SJCRH30 (cell line): ENCODE data around the gene PEX14. TPM values are rescaled to one million over a fixed set of nuclear protein-coding genes. Genes with fewer than 3 reads are reported as not detected.
"Not testable (repeated sequence)": the region's sequence is repeated elsewhere in the genome, so short reads cannot be mapped to it uniquely, and the experiment has no call there.

Source experiments
- DNase-seq, 2 experiments: peaks; one replicate each; pipeline ENCODE4 v3.0.0-alpha.2; 2015 to 2020
- H3K27ac ChIP-seq: fragments of 250-450 bp; sonication (Bioruptor Pico); 2 replicates; pipeline ENCODE4 v1.5.1; 2020; ENCODE audit warnings: mild to moderate bottlenecking, moderate library complexity
- H3K27me3 ChIP-seq: fragments of 250-450 bp; sonication (Bioruptor Pico); 2 replicates; pipeline ENCODE4 v1.5.1; 2020; ENCODE audit warnings: mild to moderate bottlenecking, moderate library complexity
- H3K36me3 ChIP-seq: fragments of 250-450 bp; sonication (Bioruptor Pico); 2 replicates; pipeline ENCODE4 v1.5.1; 2020; ENCODE audit warnings: mild to moderate bottlenecking, moderate library complexity
- H3K4me1 ChIP-seq: fragments of 250-450 bp; sonication (Bioruptor Pico); 2 replicates; pipeline ENCODE4 v1.5.1; 2020; ENCODE audit warnings: mild to moderate bottlenecking, moderate library complexity
- H3K4me3 ChIP-seq: fragments of 250-450 bp; sonication (Bioruptor Pico); 2 replicates; pipeline ENCODE4 v1.5.1; 2020; ENCODE audit warnings: mild to moderate bottlenecking, moderate library complexity
- H3K9me3 ChIP-seq: fragments of 250-450 bp; sonication (Bioruptor Pico); replicated peaks from 2 replicates; pipeline ENCODE4 v1.5.1; 2020; ENCODE audit warnings: mild to moderate bottlenecking, moderate library complexity
- total RNA-seq: library from RNA; depleted of rRNA; stranded (reverse); fragments of >200 nt; shearing (Covaris generic); gene quantifications from 2 replicates; pipeline ENCODE4 v1.2.3, GENCODE V29; 2014; rRNA removed

PEX14 gene, protein sequence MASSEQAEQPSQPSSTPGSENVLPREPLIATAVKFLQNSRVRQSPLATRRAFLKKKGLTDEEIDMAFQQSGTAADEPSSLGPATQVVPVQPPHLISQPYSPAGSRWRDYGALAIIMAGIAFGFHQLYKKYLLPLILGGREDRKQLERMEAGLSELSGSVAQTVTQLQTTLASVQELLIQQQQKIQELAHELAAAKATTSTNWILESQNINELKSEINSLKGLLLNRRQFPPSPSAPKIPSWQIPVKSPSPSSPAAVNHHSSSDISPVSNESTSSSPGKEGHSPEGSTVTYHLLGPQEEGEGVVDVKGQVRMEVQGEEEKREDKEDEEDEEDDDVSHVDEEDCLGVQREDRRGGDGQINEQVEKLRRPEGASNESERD
- total RNA-seq = 14.6 and 16.3 TPM in 2 replicates

DNA sequence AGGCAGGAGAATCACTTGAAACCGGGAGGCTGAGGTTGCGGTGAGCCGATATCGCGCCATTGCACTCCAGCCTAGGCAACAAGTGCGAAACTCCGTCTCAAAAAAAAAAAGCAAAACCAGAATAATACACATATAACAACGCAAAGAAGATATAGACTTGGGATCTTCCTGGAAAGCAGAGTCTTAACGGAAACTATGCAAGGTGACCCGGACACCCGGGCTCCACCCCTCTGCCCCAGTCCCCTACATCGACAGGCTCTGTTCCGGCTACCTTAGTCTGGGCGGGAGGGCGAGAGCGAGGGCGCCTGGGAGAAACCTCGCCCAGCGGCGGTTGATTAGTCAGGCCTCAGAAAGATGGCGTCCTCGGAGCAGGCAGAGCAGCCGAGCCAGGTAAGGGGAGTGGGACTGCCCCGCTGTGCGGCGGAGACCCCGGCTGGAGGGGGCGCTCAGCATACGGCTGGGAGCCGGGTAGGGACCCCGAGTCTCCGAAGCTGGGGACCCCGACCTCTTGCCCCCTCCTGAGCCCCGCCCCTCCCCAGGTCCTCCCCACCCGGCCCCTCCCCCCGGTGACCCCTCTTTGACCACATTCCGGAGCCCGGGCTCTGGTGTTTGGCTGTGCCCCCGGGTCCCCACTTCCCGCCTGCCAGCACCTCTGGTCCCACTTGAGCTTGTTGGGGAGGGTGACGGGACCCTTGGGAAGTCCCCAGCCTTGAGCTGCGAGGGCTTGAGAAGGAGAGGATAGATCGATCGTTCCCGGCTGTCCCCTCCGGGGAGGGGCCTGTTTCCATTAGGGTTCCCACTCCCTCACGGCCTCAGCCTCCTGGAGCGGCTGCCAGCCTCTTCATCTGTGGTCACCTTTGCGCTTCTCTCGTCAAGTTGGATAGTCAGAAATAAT, at the start of gene PEX14:
Gene PEX14, plus strand, starts transcription at position 338 of the 895 bp plus-strand sequence. Its CDS starts 17 bp downstream, at position 355.
- Histone ChIP-seq H3K27me3 (no peaks in the 10 kb centered on the region), H3K27ac (peak within 1 kb of the TSS; percentile 53), H3K9me3 (no peaks in the 10 kb centered on the region), H3K36me3 (no peaks in the 10 kb centered on the region; the same call in 1 of the 2 replicates), H3K4me3 (peak within 1 kb of the TSS; percentile 81), H3K4me1 (peaks cover 8% of the 10 kb centered on the region; the same call in 1 of the 2 replicates)
- DNase-seq = peak; percentile 93 to 94

- H3K4me3 ChIP-seq, H3K9me3 ChIP-seq, DNase-seq, H3K4me1 ChIP-seq, H3K36me3 ChIP-seq, H3K27me3 ChIP-seq: not testable (repeated sequence)
- peak overlapping the region; percentile 37; the same call in 1 of the 2 replicates for H3K27ac ChIP-seq
Measured at GRCh38 chr1:10425826-10426534, 48.8 kb upstream of the PEX14 start.

DNA sequence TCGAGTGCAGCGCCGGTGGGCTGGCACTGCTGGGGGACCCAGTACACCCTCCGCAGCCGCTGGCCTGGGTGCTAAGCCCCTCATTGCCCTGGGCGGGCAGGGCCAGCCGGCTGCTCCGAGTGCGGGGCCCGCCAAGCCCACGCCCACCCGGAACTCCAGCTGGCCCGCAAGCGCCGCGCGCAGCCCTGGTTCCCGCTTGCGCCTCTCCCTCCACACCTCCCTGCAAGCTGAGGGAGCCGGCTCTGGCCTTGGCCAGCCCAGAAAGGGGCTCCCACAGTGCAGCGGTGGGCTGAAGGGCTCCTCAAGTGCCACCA, 48.3 kb upstream of the PEX14 start:
- DNase-seq, H3K27me3 ChIP-seq, H3K36me3 ChIP-seq, H3K27ac ChIP-seq, H3K4me3 ChIP-seq, H3K4me1 ChIP-seq, H3K9me3 ChIP-seq: not testable (repeated sequence)

- Histone ChIP-seq H3K27ac (no peak overlapping the region), H3K9me3 (no peaks in the 10 kb centered on the region), H3K4me1 (peaks cover 15% of the 10 kb centered on the region), H3K27me3 (no peaks in the 10 kb centered on the region), H3K36me3 (no peaks in the 10 kb centered on the region), H3K4me3 (no peak overlapping the region)
- no peak for DNase-seq
Measured at GRCh38 chr1:10428984-10429383, 45.8 kb upstream of the PEX14 start.

- H3K27ac ChIP-seq = no peak overlapping the region
- H3K4me3 ChIP-seq = peak overlapping the region; percentile 77
- peaks cover 15% of the 10 kb centered on the region for H3K4me1 ChIP-seq
- no peak for DNase-seq
- no peaks in the 10 kb centered on the region for H3K9me3 ChIP-seq
- H3K36me3 ChIP-seq = no peaks in the 10 kb centered on the region
- no peaks in the 10 kb centered on the region for H3K27me3 ChIP-seq
Measured at GRCh38 chr1:10429868-10430215, 44.9 kb upstream of the PEX14 start.

DNA sequence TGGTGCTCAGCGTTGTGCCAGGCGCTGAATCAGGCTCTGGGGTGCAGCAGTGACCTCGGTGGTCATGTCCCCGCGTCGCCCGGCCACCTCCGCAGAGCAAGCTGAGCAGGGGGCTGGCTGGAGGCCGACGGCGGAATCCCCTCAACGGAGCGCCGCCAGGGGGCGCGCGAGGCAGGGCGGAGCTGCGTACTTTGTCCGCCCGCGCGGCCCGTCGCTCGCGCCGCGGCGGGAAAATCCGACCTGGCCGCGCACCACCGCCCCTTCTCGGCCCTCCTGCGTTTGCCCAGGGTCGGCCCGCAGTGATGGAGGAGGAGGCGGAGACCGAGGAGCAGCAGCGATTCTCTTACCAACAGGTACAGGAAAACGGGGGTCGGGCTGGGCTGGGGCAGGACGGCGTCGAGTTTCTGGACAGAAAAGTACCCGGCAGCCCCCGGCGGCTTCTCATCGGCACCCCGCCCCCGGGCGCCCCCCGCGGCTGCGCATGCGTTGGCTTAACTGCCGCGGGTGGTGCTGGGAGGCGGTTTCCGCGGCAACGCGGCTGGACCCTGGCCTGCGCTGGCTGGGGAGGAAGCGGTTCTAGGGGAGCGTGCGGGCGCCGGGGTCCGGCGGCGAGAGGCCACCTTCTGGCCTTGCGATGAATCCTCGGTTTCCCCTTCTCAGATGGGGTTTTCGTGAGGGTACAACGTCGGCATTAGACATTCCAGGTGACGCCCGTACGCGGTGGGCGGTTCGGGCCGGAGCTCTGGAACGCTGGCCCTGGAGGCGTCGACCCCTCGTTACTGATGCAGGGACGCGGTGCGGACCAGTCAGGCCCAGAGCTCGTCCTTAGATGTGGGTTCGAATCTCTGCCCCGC, 44.3 kb upstream of the PEX14 start, which contains the start of gene CENPS:
Gene CENPS, plus strand, starts transcription at position 218 of the 854 bp plus-strand sequence. Its CDS starts 85 bp downstream, at position 303.
- Histone ChIP-seq H3K9me3 (no peaks in the 10 kb centered on the region), H3K4me3 (peak within 1 kb of the TSS; percentile 77), H3K27ac (peak within 1 kb of the TSS; percentile 80), H3K27me3 (no peaks in the 10 kb centered on the region), H3K36me3 (no peaks in the 10 kb centered on the region), H3K4me1 (peaks cover 14% of the 10 kb centered on the region)
- DNase-seq = peak; percentile 86 to 91

GRCh38 chr1:10431070-10431730, 43.5 kb upstream of the PEX14 start:
- H3K36me3 ChIP-seq = no peaks in the 10 kb centered on the region
- H3K9me3 ChIP-seq = no peaks in the 10 kb centered on the region
- peak overlapping the region; percentile 80 for H3K27ac ChIP-seq
- DNase-seq = no peak
- H3K27me3 ChIP-seq = no peaks in the 10 kb centered on the region
- peaks cover 11% of the 10 kb centered on the region; the same call in 1 of the 2 replicates for H3K4me1 ChIP-seq
- H3K4me3 ChIP-seq = peak overlapping the region; percentile 77

DNA sequence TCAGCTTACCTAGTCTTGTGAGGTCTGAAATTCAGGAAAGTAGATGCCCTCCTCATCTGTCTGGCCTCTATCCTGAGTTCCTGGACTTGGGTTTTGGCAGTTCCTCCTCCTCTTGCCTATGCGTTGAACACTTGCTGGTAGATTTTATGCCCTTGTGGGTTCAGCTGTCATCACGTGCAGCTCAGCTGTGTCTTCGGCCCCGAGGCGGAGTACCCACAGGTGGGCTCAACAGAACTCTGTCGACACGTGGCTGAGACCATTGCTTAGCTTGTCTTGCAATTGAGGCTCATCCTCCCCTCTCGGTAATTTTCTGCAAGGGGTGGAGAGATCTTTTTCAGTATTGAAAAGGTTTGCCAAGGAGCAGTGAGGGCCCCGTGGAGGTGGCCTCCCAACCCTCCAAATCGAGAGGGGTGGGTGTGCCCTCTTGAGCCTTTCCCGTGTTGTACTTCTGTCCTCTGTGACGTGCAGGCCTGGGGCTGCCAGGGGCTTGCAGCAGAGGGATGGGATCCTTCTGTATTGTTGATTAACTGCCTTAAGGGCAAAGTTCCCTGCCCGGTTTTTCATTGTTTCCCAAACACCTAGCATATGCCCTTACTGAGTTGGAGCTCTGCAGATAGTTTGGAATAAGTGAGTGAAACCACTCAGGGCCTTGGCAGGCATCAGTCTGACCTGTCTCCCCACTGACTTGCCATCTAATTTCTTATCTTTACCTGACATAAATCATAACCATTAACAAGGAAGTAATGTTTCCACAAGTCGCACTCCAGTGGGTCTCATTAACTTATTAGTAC, 41.6 kb upstream of the PEX14 start:
- peak; percentile 55 to 67 for DNase-seq
- Histone ChIP-seq H3K27ac (no peak overlapping the region), H3K27me3 (no peaks in the 10 kb centered on the region)

GRCh38 chr1:10433790-10434189, 41.0 kb upstream of the PEX14 start:
- H3K4me3 ChIP-seq = no peak overlapping the region
- no peak overlapping the region for H3K27ac ChIP-seq
- H3K27me3 ChIP-seq = no peaks in the 10 kb centered on the region
- H3K9me3 ChIP-seq = no peaks in the 10 kb centered on the region
- H3K36me3 ChIP-seq = no peaks in the 10 kb centered on the region
- no peak for DNase-seq
- peaks cover 11% of the 10 kb centered on the region; the same call in 1 of the 2 replicates for H3K4me1 ChIP-seq

More for the DNA sequence above, 41.6 kb upstream of the PEX14 start:
- Histone ChIP-seq H3K4me3 (no peak overlapping the region), H3K9me3 (no peaks in the 10 kb centered on the region), H3K36me3 (no peaks in the 10 kb centered on the region), H3K4me1 (peaks cover 11% of the 10 kb centered on the region; the same call in 1 of the 2 replicates)

DNA sequence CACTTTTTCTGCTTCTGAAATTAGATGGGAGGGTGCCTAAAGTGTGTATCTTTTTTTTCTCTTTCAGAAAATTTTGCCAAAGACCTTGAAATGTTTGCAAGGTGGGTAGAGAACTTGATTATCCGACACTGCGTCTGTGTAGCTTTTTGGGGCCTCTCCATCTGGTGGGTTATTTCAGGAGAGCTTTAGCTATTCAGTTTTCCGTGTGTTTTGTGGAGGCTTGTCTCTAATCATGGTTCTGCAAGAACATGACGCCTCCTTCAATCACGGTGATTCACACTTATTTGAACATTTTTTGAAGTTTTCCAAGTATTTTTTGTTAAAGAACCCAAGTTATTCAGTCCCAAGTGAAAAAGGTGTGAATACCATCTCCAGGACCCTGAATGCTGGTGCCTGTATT, 40.2 kb upstream of the PEX14 start:
- Histone ChIP-seq H3K27ac (no peak overlapping the region), H3K36me3 (no peaks in the 10 kb centered on the region), H3K4me1 (peaks cover 11% of the 10 kb centered on the region; the same call in 1 of the 2 replicates), H3K4me3 (no peak overlapping the region), H3K27me3 (no peaks in the 10 kb centered on the region), H3K9me3 (no peaks in the 10 kb centered on the region)
- DNase-seq = no peak

DNA sequence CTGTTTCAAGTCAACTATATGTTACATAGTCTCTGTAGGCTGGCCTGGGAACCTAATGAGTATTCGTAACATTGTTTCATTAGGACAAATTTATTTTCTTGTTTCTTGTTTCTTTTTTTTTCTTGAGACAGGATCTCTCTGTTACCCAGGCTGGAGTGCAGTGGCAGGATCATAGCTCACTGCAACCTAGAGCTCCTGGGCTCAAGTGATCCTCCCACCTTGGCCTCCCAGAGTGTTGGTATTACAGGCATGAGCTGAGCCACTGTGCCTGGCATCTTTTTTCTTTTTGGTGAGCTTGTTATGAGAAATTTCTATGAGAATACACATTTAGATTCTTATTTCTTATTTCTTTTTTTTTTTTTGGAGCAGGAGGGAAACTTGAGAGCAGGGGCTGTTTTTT, 37.7 kb upstream of the PEX14 start:
- no peaks in the 10 kb centered on the region for H3K9me3 ChIP-seq
- no peak overlapping the region for H3K27ac ChIP-seq

GRCh38 chr1:10438677-10439163, 36.0 kb upstream of the PEX14 start:
- Histone ChIP-seq H3K27me3 (no peaks in the 10 kb centered on the region), H3K4me1 (no peaks in the 10 kb centered on the region), H3K9me3 (no peaks in the 10 kb centered on the region), H3K27ac (no peak overlapping the region), H3K4me3 (no peak overlapping the region), H3K36me3 (no peaks in the 10 kb centered on the region)
- no peak for DNase-seq

More for the DNA sequence above, 37.7 kb upstream of the PEX14 start:
- Histone ChIP-seq H3K36me3 (no peaks in the 10 kb centered on the region), H3K27me3 (no peaks in the 10 kb centered on the region), H3K4me3 (no peak overlapping the region), H3K4me1 (peaks cover 11% of the 10 kb centered on the region; the same call in 1 of the 2 replicates)
- no peak for DNase-seq

DNA sequence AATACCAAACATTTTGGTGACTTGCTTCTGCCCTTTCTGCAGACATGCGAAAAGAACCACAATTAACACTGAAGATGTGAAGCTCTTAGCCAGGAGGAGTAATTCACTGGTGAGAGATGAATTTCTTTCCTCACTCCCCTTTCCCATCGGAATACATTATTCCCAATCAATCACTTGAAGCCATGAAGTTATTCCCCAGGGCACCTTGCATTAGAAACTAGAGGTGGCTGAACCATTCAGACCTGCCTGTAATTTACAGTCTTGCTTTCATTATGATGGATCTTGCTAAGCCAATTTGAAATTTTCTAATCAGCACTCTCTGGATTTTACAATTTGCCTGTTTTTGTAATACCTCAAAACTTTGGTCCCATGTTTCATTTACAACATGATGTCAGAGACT, 34.4 kb upstream of the PEX14 start:
- Histone ChIP-seq H3K27me3 (no peaks in the 10 kb centered on the region), H3K36me3 (no peaks in the 10 kb centered on the region), H3K4me1 (no peaks in the 10 kb centered on the region), H3K9me3 (no peaks in the 10 kb centered on the region), H3K27ac (no peak overlapping the region), H3K4me3 (no peak overlapping the region)
- DNase-seq = no peak
